Liver (tissue), 3 donors: ENCODE data around the gene ARHGDIB.

Experiments
- CTCF ChIP-seq: fragments of 150-350 bp; IDR thresholded peaks from 2 replicates; pipeline ENCODE4 v1.5.1; 2017; ENCODE audit warnings: improper control_type of control experiment, low read depth, low read length; ENCODE audit not compliant: missing input control
- EGR1 ChIP-seq, 2 donors: IDR thresholded peaks; 2 replicates each; pipeline ENCODE4 v1.6.1; 2016 to 2018; ENCODE audit warnings: antibody characterized with exemption in 2 of 2, low read depth in 2 of 2
- FOXA2 ChIP-seq: IDR thresholded peaks from 2 replicates; pipeline ENCODE4 v1.6.1; 2016; ENCODE audit warnings: antibody characterized with exemption
- GABPA ChIP-seq, 2 donors: IDR thresholded peaks in 1 of 2; conservative IDR thresholded peaks in 1 of 2; 2 replicates each; pipeline ENCODE4 v1.6.1; 2016; ENCODE audit warnings: antibody characterized with exemption in 2 of 2, mild to moderate bottlenecking in 1 of 2, moderate library complexity in 1 of 2
- NR2F2 ChIP-seq: IDR thresholded peaks from 2 replicates; pipeline ENCODE4 v1.6.1; 2016; ENCODE audit warnings: antibody characterized with exemption
- RAD21 ChIP-seq, 2 donors: IDR thresholded peaks; 2 replicates each; pipeline ENCODE4 v1.6.1; 2016; ENCODE audit warnings: antibody characterized with exemption in 2 of 2, mild to moderate bottlenecking in 2 of 2
- REST ChIP-seq: IDR thresholded peaks from 2 replicates; pipeline ENCODE4 v1.6.1; 2016; ENCODE audit warnings: antibody characterized with exemption, mild to moderate bottlenecking
- SP1 ChIP-seq: IDR thresholded peaks from 2 replicates; pipeline ENCODE4 v1.6.1; 2018; ENCODE audit warnings: antibody characterized with exemption, mild to moderate bottlenecking
- TAF1 ChIP-seq: conservative IDR thresholded peaks from 2 replicates; pipeline ENCODE4 v1.6.1; 2016; ENCODE audit warnings: antibody characterized with exemption, mild to moderate bottlenecking
- TF ChIP-seq, protein P1 (sequence below): IDR thresholded peaks from 2 replicates; pipeline ENCODE4 v1.6.1; 2016; ENCODE audit warnings: antibody characterized with exemption
- donor health status: healthy.
- donor health status: healthy.

- TF ChIP-seq SP1 (no peak), TAF1 (no peak), GABPA (IDR thresholded peaks at IDR 0.05 in 1 of 2, conservative IDR thresholded peaks at IDR 0.05 in 1 of 2) (peak in 1 of 2 donors; percentile 18), CTCF (no peak), EGR1 (IDR thresholded peaks at IDR 0.05; ENCODE audit: low read depth in 2 of 2) (no peak), RAD21 (IDR thresholded peaks at IDR 0.05) (no peak), NR2F2 (no peak), REST (no peak), FOXA2 (no peak)
- TF ChIP-seq, protein P1, sequence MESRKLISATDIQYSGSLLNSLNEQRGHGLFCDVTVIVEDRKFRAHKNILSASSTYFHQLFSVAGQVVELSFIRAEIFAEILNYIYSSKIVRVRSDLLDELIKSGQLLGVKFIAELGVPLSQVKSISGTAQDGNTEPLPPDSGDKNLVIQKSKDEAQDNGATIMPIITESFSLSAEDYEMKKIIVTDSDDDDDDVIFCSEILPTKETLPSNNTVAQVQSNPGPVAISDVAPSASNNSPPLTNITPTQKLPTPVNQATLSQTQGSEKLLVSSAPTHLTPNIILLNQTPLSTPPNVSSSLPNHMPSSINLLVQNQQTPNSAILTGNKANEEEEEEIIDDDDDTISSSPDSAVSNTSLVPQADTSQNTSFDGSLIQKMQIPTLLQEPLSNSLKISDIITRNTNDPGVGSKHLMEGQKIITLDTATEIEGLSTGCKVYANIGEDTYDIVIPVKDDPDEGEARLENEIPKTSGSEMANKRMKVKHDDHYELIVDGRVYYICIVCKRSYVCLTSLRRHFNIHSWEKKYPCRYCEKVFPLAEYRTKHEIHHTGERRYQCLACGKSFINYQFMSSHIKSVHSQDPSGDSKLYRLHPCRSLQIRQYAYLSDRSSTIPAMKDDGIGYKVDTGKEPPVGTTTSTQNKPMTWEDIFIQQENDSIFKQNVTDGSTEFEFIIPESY = no peak
Observed at GRCh38 chr12:14961466-14962152, at the start of gene ARHGDIB.
